Measurements from ENCODE around the gene IL1RAPL2.

DNA sequence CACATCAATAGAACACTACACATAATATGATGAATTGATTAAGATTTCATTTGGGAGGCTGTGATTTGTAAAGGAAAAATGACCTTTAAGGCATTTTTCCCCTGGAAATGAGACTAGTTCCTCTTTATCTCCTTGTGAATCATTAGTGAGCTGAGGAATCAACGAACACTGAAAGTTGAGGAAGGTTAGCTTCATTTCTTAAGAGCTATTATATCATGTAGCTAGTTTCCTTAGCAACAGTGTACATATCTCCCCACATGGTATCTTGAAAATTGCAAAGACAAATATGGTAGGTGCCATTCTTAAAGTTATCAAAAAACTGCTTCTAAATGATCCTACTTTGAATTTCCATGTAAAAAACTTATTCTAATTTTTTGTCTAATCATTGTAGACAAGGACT lies 1128.8 kb downstream of the IL1RAPL2 start:
- TF ChIP-seq CTCF (IDR thresholded peaks at IDR 0.05) (no peak), EZH2 (IDR thresholded peaks at IDR 0.05; ENCODE audit: borderline replicate concordance, insufficient read depth, low read depth, low read length, poor library complexity, severe bottlenecking) (no peak)

All from B cell (primary cell).